ENCODE data around the gene DISC1. TPM values are rescaled to one million over a fixed set of nuclear protein-coding genes. Genes with fewer than 3 reads are reported as not detected.

Gene DISC1
- total and polyA plus RNA-seq, 2 donors (not counting 3 experiments of a cell fraction or from before 2014, with no cell fraction given): 3.3 to 14.7 TPM

DNA sequence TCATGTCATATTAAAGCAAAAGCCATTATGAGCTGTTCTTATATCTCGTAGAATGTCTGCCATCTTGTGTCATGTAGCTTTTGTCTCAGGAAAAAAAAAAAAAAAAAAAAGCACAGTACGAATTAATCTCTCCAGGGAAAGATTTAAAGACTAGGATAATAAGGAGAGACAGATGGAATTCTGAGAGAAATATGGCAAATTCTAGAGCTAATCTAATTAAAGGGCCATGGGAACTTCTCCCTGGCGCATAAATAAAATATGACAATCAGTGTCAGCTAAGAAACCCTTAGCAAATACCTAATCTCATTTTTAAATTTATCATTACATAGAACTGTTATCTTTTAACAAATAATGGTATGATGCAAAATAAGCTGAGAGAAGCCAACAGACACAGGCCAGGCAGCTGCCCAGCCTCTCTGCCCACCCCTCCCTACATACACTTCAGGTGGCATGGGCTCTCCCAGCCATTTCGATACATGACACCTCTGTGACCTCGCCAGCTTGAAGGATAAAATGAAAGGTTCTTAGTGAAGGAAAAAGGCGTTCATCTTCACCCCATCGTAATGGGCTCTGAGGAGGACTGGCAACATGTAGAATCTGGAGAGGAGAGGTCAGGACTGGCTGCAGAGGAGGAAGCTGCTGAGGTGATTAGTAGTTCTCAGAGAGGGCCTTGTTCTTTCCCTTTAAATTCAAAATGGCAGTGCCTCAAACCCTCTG lies 39.8 kb downstream of the DISC1 start:
- no peak for FAIRE-seq
- dilution Hi-C loops (cut with MboI; ENCODE audit: extremely low pct_ligation_motif_present, low sequenced_read_pairs): no loop called here
- CTCF ChIA-PET: interaction anchor here (0.9 to 1.7 kb wide), 6 partner anchors 11 to 121 kb away, joined by 3 to 4 read pairs (median 3); no protein-coding TSS in a partner anchor

More for the DNA sequence above, 39.8 kb downstream of the DISC1 start:
- Histone ChIP-seq H3K27me3 (ENCODE audit: control insufficient read depth in 2 of 2, insufficient read depth in 2 of 2, low read length in 2 of 2) (no peaks in the 10 kb centered on the region), H3K79me2 (ENCODE audit: control insufficient read depth, insufficient read depth, low read length) (no peaks in the 10 kb centered on the region), H3K4me3 (replicated peaks in 1 of 3; ENCODE audit: insufficient read depth in 1 of 3, low read depth in 1 of 3, low read length in 3 of 3) (no peak overlapping the region), H2AFZ (ENCODE audit: low read depth, low read length) (no peak overlapping the region), H3K4me1 (ENCODE audit: control insufficient read depth, extremely low read depth, insufficient read depth, low read length) (no peaks in the 10 kb centered on the region), H3K4me2 (ENCODE audit: insufficient read depth, low read length) (no peak overlapping the region), H3K9me1 (replicated peaks; ENCODE audit: control insufficient read depth, extremely low read depth, insufficient read depth, low read length) (no peaks in the 10 kb centered on the region), H4K20me1 (replicated peaks; ENCODE audit: control insufficient read depth, extremely low read depth, insufficient read depth, low read length) (no peaks in the 10 kb centered on the region), H3K27ac (ENCODE audit: insufficient read depth, low read depth, low read length) (no peak overlapping the region), H3K9me3 (replicated peaks; ENCODE audit: control insufficient read depth, insufficient read depth, low read length) (no peaks in the 10 kb centered on the region), H3K36me3 (ENCODE audit: control insufficient read depth in 2 of 2, extremely low read depth in 1 of 2, insufficient read depth in 2 of 2, low read length in 2 of 2) (no peaks in the 10 kb centered on the region), H3K9ac (replicated peaks; ENCODE audit: extremely low read depth, insufficient read depth, low read length) (no peak overlapping the region)
- BruUV-seq (replicated peaks): no TSS peak
- intact Hi-C loops (cut with micrococcal nuclease): no loop called here
- DNase-seq (ENCODE audit: low read depth, low spot score): no peak
- TF ChIP-seq, protein P1, sequence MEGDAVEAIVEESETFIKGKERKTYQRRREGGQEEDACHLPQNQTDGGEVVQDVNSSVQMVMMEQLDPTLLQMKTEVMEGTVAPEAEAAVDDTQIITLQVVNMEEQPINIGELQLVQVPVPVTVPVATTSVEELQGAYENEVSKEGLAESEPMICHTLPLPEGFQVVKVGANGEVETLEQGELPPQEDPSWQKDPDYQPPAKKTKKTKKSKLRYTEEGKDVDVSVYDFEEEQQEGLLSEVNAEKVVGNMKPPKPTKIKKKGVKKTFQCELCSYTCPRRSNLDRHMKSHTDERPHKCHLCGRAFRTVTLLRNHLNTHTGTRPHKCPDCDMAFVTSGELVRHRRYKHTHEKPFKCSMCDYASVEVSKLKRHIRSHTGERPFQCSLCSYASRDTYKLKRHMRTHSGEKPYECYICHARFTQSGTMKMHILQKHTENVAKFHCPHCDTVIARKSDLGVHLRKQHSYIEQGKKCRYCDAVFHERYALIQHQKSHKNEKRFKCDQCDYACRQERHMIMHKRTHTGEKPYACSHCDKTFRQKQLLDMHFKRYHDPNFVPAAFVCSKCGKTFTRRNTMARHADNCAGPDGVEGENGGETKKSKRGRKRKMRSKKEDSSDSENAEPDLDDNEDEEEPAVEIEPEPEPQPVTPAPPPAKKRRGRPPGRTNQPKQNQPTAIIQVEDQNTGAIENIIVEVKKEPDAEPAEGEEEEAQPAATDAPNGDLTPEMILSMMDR (IDR thresholded peaks at IDR 0.05; ENCODE audit: extremely low read depth in 1 of 2, insufficient read depth in 1 of 2, low read depth in 1 of 2, low read length in 2 of 2): no peak
- TF ChIP-seq POLR2AphosphoS5 (IDR thresholded peaks at IDR 0.05; ENCODE audit: insufficient read depth, low read depth, low read length): no peak
- TF ChIP-seq MYC (IDR thresholded peaks at IDR 0.05; ENCODE audit: low read depth, low read length): no peak
- no peak for TF ChIP-seq JUN (IDR thresholded peaks at IDR 0.05; ENCODE audit: borderline replicate concordance, insufficient read depth, insufficient read length, low read depth)
- TF ChIP-seq FOS (IDR thresholded peaks at IDR 0.05; ENCODE audit: borderline replicate concordance, insufficient read depth, low read length): no peak
- no peak for TF ChIP-seq GATA2 (IDR thresholded peaks at IDR 0.05; ENCODE audit: insufficient read depth, insufficient read length, low read depth, low read length)
- TF ChIP-seq, protein P2, sequence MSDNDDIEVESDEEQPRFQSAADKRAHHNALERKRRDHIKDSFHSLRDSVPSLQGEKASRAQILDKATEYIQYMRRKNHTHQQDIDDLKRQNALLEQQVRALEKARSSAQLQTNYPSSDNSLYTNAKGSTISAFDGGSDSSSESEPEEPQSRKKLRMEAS (IDR thresholded peaks at IDR 0.05; ENCODE audit: insufficient read depth, insufficient read length): no peak
- TF ChIP-seq POLR2A (IDR thresholded peaks at IDR 0.05; ENCODE audit: low read depth, low read length): no peak
- no peak for TF ChIP-seq EZH2 (IDR thresholded peaks at IDR 0.05; ENCODE audit: borderline replicate concordance, low read depth, low read length, severe bottlenecking)
- POLR2A ChIA-PET: no interaction called here
